Esophagus muscularis mucosa (tissue), 4 donors: Measurements from ENCODE around the gene CYB5RL. TPM values are rescaled to one million over a fixed set of nuclear protein-coding genes. Genes with fewer than 3 reads are reported as not detected.

Source experiments
- DNase-seq: peaks from one replicate; pipeline ENCODE4 v3.0.0-alpha.2; 2017; ENCODE audit errors: extremely low spot score
- H3K27ac ChIP-seq, 4 donors: fragments of 200-600 bp; sonication (generic); replicated peaks in 1 of 4; 1 replicate in 3 of 4; 2 replicates in 1 of 4; pipeline ENCODE4 v1.5.1; 2016 to 2019; ENCODE audit warnings: mild to moderate bottlenecking in 1 of 4
- H3K27me3 ChIP-seq, 4 donors: fragments of 200-600 bp; sonication (generic); one replicate each; pipeline versions ENCODE4 v1.5.1 to v1.6.0; 2016 to 2019
- H3K36me3 ChIP-seq, 4 donors: fragments of 200-600 bp; sonication (generic); one replicate each; pipeline ENCODE4 v1.5.1; 2016 to 2019
- H3K4me1 ChIP-seq, 4 donors: fragments of 200-600 bp; sonication (generic); one replicate each; pipeline ENCODE4 v1.5.1; 2016 to 2019
- H3K4me3 ChIP-seq, 4 donors: fragments of 200-600 bp; sonication (generic); 1 replicate in 2 of 4; 2 replicates in 2 of 4; pipeline ENCODE4 v1.5.1; 2016 to 2019; ENCODE audit warnings: mild to moderate bottlenecking in 4 of 4, moderate library complexity in 1 of 4
- H3K9me3 ChIP-seq, 4 donors: fragments of 200-600 bp; sonication (generic); 1 replicate in 3 of 4; 2 replicates in 1 of 4; pipeline ENCODE4 v1.5.1; 2016 to 2019
- EP300 ChIP-seq: sonication (generic); formaldehyde crosslinking; IDR thresholded peaks from one replicate; pipeline ENCODE4 v1.6.1; 2017; ENCODE audit warnings: antibody characterized with exemption
- POLR2A ChIP-seq: fragments of 450-650 bp; IDR thresholded peaks from one replicate; pipeline ENCODE4 v1.6.1; 2017; ENCODE audit warnings: antibody characterized with exemption, moderate library complexity, mild to moderate bottlenecking, low read depth
- POLR2AphosphoS5 ChIP-seq, 2 donors: sonication (generic); formaldehyde crosslinking; IDR thresholded peaks; one replicate each; pipeline ENCODE4 v1.6.1; 2017; ENCODE audit warnings: antibody characterized with exemption in 2 of 2
- WGBS: methylation state at CpG from one replicate; pipeline ENCODE4 v1.1.5; 2018; 5-methylcytosine and 5-hydroxymethylcytosine counted together
- intact Hi-C: fragments of 100-400 bp; cut with DNase I; formaldehyde crosslinking; loops from one replicate; pipeline ENCODE4 v1.15.1; 2023
- total RNA-seq, 4 donors: library from RNA; depleted of rRNA; stranded (reverse); fragments of >200 nt; gene quantifications; one replicate each; pipeline versions ENCODE4 v1.1.0 to v1.2.1, GENCODE V29; 2016
- TF ChIP-seq, protein P1 (sequence below), 3 experiments: fragments of 200-600 bp in 2 of 3; fragments of 450-650 bp in 1 of 3; sonication (generic) in 2 of 3; IDR thresholded peaks; one replicate each; pipeline ENCODE4 v1.5.1; 2017 to 2019; ENCODE audit warnings: antibody characterized with exemption in 3 of 3, mild to moderate bottlenecking in 2 of 3, moderate library complexity in 1 of 3

CYB5RL gene
- total RNA-seq, 4 donors from 2014 or later = 3.6 to 6.1 (median 3.9) TPM

DNA sequence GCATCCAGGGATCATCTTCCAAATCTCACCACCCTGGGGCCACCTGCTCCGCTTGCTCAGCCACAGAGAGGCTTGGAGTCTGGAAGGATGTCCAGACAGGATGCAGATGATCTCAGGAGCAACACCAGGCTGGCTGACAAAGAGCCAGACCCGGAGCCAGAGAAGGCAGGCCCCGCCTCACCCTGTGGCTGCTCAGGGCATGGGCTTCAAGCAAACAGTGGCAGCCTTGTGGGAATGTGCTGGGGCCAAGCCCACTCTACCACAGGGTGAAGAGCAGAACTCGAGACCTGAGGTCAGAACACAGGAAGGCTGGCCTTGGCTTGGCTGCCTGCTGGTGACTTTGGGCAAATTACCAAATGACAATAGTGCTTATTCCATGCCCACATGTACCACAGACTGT, 45.7 kb upstream of the CYB5RL start:
- Histone ChIP-seq H3K36me3 (peaks cover 15 to 87% (median 48%) of the 10 kb centered on the region in 4 donors), H3K27me3 (no peaks in the 10 kb centered on the region), H3K4me1 (peaks cover 12 to 26% (median 22%) of the 10 kb centered on the region in 4 donors), H3K4me3 (no peak overlapping the region), H3K9me3 (no peaks in the 10 kb centered on the region), H3K27ac (no peak overlapping the region)
- intact Hi-C loops = no loop called here
- WGBS = 55% methylated on average over 3 of the region's 4 CpGs
- TF ChIP-seq POLR2AphosphoS5 (IDR thresholded peaks at IDR 0.05) (no peak), EP300 (no peak), POLR2A (no peak)
- TF ChIP-seq, protein P1, sequence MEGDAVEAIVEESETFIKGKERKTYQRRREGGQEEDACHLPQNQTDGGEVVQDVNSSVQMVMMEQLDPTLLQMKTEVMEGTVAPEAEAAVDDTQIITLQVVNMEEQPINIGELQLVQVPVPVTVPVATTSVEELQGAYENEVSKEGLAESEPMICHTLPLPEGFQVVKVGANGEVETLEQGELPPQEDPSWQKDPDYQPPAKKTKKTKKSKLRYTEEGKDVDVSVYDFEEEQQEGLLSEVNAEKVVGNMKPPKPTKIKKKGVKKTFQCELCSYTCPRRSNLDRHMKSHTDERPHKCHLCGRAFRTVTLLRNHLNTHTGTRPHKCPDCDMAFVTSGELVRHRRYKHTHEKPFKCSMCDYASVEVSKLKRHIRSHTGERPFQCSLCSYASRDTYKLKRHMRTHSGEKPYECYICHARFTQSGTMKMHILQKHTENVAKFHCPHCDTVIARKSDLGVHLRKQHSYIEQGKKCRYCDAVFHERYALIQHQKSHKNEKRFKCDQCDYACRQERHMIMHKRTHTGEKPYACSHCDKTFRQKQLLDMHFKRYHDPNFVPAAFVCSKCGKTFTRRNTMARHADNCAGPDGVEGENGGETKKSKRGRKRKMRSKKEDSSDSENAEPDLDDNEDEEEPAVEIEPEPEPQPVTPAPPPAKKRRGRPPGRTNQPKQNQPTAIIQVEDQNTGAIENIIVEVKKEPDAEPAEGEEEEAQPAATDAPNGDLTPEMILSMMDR (IDR thresholded peaks at IDR 0.05) = no peak
- DNase-seq = no peak

DNA sequence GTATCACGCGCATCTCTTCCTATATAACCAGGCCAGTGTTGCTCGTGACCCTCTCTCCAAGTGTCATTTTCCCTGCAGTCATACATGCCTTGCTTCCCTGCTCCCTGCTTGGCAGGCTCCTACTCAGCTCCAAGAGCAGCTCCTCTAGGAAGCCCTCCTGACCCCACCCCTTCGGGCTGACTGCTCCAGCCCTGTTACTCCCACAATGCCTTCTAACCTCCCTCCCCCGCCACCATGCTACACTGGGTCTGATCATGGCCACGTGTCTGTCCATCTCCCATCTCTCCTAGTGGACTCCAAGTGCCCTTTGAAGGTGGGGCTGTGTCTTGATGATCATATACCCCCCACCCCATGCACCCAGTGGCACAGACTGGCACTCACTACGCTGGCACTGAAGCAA, 44.8 kb upstream of the CYB5RL start:
- H3K4me3 ChIP-seq = no peak overlapping the region
- no peak overlapping the region for H3K27ac ChIP-seq
- intact Hi-C loops = no loop called here
- 85% methylated on average over 7 of the region's 7 CpGs for WGBS
- peaks cover 15 to 82% (median 47%) of the 10 kb centered on the region in 4 donors for H3K36me3 ChIP-seq
- H3K9me3 ChIP-seq = no peaks in the 10 kb centered on the region
- no peaks in the 10 kb centered on the region for H3K27me3 ChIP-seq
- TF ChIP-seq, protein P1 (IDR thresholded peaks at IDR 0.05) = no peak
- TF ChIP-seq POLR2A = no peak
- TF ChIP-seq POLR2AphosphoS5 (IDR thresholded peaks at IDR 0.05) = no peak
- TF ChIP-seq EP300 = no peak
- H3K4me1 ChIP-seq = peaks cover 11 to 21% (median 16%) of the 10 kb centered on the region in 4 donors
- DNase-seq = no peak

DNA sequence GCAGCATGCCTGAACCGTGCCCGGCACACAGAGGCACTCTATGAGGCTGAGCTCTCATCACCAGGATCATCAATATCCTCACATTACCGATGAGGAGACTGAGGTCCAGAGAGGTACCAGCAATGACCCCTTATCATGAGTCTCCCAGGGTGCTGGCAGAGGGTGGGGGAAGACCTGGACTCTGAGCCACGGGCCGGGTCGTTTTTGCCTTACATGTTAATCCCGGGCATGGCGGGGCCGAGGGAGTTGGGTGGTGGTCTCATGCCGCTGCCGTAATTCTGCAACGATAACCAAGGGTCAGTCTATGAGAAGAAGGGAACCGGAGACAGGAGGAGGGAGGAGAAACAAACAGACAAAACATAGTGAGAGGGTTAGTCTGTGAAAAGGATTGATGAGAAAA, 43.2 kb upstream of the CYB5RL start:
- no peaks in the 10 kb centered on the region for H3K9me3 ChIP-seq
- peaks cover 31 to 88% (median 58%) of the 10 kb centered on the region in 4 donors for H3K36me3 ChIP-seq
- H3K27ac ChIP-seq = no peak overlapping the region
- H3K4me1 ChIP-seq = peaks cover 8 to 26% (median 16%) of the 10 kb centered on the region in 4 donors
- no peak for TF ChIP-seq POLR2A
- TF ChIP-seq POLR2AphosphoS5 (IDR thresholded peaks at IDR 0.05) = no peak
- no peak for DNase-seq
- WGBS = 95% methylated on average over 13 of the region's 13 CpGs
- intact Hi-C loops = no loop called here
- H3K4me3 ChIP-seq = no peak overlapping the region
- no peaks in the 10 kb centered on the region for H3K27me3 ChIP-seq

DNA sequence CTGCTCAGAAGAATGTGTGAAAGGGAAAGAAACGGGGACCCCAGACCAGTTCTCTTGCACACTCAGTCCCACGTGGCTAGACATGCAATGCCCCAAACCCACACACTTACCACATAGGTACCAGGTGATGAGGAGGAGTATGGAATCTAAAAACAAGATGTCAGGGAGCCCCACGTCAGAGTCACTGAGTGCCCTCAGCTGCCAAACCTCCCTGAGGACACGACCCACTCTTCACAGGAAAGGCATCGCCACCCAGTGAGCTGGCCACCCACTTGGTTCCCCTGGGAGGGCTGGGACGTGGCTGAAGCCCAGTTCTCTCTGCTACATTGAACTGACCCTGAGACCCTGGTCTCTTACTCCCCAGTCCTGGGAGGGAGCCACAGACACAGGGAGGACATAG, 41.5 kb upstream of the CYB5RL start:
- H3K27me3 ChIP-seq = no peaks in the 10 kb centered on the region
- DNase-seq = no peak
- TF ChIP-seq, protein P1 (IDR thresholded peaks at IDR 0.05) = no peak
- TF ChIP-seq POLR2AphosphoS5 (IDR thresholded peaks at IDR 0.05) (no peak), EP300 (no peak), POLR2A (no peak)
- H3K4me3 ChIP-seq = no peak overlapping the region
- H3K4me1 ChIP-seq = peaks cover 4 to 22% (median 13%) of the 10 kb centered on the region in 4 donors
- peaks cover 41 to 88% (median 69%) of the 10 kb centered on the region in 4 donors for H3K36me3 ChIP-seq
- H3K27ac ChIP-seq = no peak overlapping the region
- WGBS = 81% methylated on average over 6 of the region's 6 CpGs
- intact Hi-C loops = no loop called here
- H3K9me3 ChIP-seq = no peaks in the 10 kb centered on the region

DNA sequence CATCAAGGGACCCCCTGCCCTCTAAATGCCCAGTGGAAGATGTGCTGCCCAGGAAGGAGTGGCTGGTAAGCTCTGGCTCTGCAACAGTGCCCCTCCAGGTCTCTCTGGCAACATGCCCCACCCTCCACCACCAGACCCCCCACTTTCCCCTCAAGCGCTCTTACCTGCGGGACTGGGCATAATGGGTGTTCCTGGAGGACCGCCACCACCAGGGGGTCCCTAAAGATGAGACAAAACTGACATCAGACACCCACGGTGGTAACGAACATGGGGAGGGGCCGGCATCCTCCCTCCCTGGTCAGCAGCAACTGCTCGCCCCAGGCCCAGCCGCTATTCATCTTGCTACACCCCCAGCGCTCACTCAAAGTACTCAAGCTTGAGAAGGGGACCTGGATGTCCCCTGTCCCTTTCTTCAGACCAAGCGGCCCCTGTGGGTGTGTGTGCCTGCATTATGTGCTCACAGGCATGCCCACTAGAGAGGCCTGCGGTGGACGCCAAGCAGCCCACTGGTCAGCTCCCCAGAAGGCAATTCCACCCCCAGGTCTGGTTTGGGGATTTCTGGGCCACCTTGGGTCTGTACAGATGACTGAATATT, 41.0 kb upstream of the CYB5RL start:
- H3K4me3 ChIP-seq = no peak overlapping the region
- TF ChIP-seq, protein P1 (IDR thresholded peaks at IDR 0.05) = no peak
- TF ChIP-seq POLR2A (no peak), POLR2AphosphoS5 (IDR thresholded peaks at IDR 0.05) (no peak), EP300 (no peak)
- peaks cover 38 to 88% (median 70%) of the 10 kb centered on the region in 4 donors for H3K36me3 ChIP-seq
- WGBS = 95% methylated on average over 7 of the region's 12 CpGs
- H3K9me3 ChIP-seq = no peaks in the 10 kb centered on the region
- no peaks in the 10 kb centered on the region for H3K27me3 ChIP-seq
- H3K27ac ChIP-seq = no peak overlapping the region
- no peak for DNase-seq
- peaks cover 0 to 17% (median 10%) of the 10 kb centered on the region in 4 donors for H3K4me1 ChIP-seq
- intact Hi-C loops = no loop called here
